HL-60/S4 treated with phorbol 12-myristate 13-acetate at 8.2 ng/mL for 4 days and 3 days (cell line): ENCODE data around the gene FUCA2.
"Not testable (repeated sequence)": the region's sequence is repeated elsewhere in the genome, so short reads cannot be mapped to it uniquely, and the experiment has no call there.

Source experiments
- in situ Hi-C: fragments of 300-500 bp; cut with MboI; formaldehyde crosslinking; loops from 2 replicates; pipeline ENCODE4 v1.15.0; 2022; ENCODE audit warnings: low sequenced_read_pairs

FUCA2 gene

GRCh38 chr6:143536866-143537691 lies 25.6 kb upstream of the FUCA2 start:
- in situ Hi-C loops = no loop called here

- in situ Hi-C loops = no loop called here
These were observed 24.9 kb upstream of the FUCA2 start for GRCh38 chr6:143536461-143536865.

GRCh38 chr6:143535189-143535614 lies 23.7 kb upstream of the FUCA2 start:
- in situ Hi-C loops = no loop called here

GRCh38 chr6:143531720-143532499 lies 20.4 kb upstream of the FUCA2 start:
- in situ Hi-C loops = no loop called here

GRCh38 chr6:143529095-143529494 lies 17.6 kb upstream of the FUCA2 start:
- in situ Hi-C loops = no loop called here

- in situ Hi-C loops = no loop called here
These were observed 16.8 kb upstream of the FUCA2 start for GRCh38 chr6:143528164-143528811.

- in situ Hi-C loops = no loop called here
These were observed 16.2 kb upstream of the FUCA2 start for GRCh38 chr6:143527677-143528076.

- in situ Hi-C loops = no loop called here
These were observed 13.8 kb upstream of the FUCA2 start for GRCh38 chr6:143525356-143525755.

GRCh38 chr6:143522039-143522600 lies 10.6 kb upstream of the FUCA2 start:
- in situ Hi-C loops = no loop called here

- in situ Hi-C loops = no loop called here
These were observed 5.9 kb upstream of the FUCA2 start for GRCh38 chr6:143517447-143517773.

GRCh38 chr6:143516690-143517446 lies 5.3 kb upstream of the FUCA2 start:
- in situ Hi-C loops = no loop called here

- in situ Hi-C loops = no loop called here
These were observed 4.3 kb upstream of the FUCA2 start for GRCh38 chr6:143515766-143516355.

GRCh38 chr6:143515061-143515760 lies 3.7 kb upstream of the FUCA2 start:
- in situ Hi-C loops = no loop called here

- in situ Hi-C loops = no loop called here
These were observed 1.9 kb upstream of the FUCA2 start for GRCh38 chr6:143513410-143513809.

- in situ Hi-C loops = not testable (repeated sequence)
These were observed 1.2 kb downstream of the FUCA2 start for GRCh38 chr6:143510326-143510725.

- in situ Hi-C loops = no loop called here
These were observed 4.0 kb downstream of the FUCA2 start for GRCh38 chr6:143507358-143508145.

GRCh38 chr6:143506620-143507019 lies 4.9 kb downstream of the FUCA2 start:
- in situ Hi-C loops = no loop called here

- in situ Hi-C loops = no loop called here
These were observed 5.3 kb downstream of the FUCA2 start for GRCh38 chr6:143506199-143506598.

GRCh38 chr6:143505537-143505936 lies 6.0 kb downstream of the FUCA2 start:
- in situ Hi-C loops = no loop called here
